ENCODE measurements around the gene FRK. TPM values are rescaled to one million over a fixed set of nuclear protein-coding genes. Genes with fewer than 3 reads are reported as not detected.
"Not testable (repeated sequence)": the region's sequence is repeated elsewhere in the genome, so short reads cannot be mapped to it uniquely, and the experiment has no call there.

Gene FRK
- polyA plus RNA-seq, 4 donors: 2.9 to 11.2 (median 5.8) TPM

DNA sequence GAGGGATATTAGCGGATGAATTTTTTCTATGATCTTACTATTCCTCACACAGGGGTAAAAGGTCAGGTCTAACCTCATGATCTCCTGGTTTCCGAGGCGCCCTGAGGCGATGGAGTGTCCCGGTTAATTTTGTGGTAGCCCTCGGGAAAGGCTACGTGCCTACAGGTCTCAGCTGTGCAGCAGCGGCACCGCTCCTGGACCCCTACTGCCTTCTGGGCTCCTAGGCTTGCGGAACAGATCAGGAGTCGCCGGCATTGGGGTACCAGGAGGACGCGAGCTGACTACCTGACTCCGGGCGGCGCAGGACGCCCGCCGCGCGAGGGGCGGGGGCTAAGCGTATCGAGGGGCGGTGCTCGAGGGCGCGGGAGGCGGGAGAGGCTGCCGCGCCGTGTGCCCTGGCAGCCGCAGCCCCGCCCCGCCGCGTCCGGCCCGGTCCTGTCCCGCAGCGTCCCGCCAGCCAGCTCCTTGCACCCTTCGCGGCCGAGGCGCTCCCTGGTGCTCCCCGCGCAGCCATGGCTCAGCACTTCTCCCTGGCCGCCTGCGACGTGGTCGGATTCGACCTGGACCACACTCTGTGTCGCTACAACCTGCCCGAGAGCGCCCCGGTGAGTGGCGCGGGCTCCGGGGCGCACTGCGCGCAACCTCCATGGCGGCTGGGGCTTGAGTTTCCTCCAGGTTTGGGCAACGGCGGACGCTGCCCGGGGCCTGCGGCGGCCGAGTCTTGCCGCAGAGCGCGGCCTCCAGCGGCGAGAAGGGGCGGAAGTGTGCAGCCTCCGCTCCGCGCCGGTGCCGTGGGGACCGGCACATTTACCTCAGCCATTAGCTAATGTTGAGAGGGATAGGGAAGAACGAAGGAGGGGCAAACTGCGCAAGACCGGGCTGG is 40.0 kb upstream of the FRK start, which contains the start of gene NT5DC1:
Gene NT5DC1 (plus strand): TSS at position 435 of the 883 bp plus-strand sequence. CDS start 78 bp downstream, at position 513.
- peak; percentile 92 to 95 for DNase-seq
- no peaks in the 10 kb centered on the region for H3K27me3 ChIP-seq (ENCODE audit: control insufficient read depth in 3 of 3, insufficient read depth in 3 of 3, low read length in 3 of 3)
- WGBS, 3 donors: 0 to 1% (median 1%) methylated on average over 66 to 87 of the region's 87 CpGs
- peak within 1 kb of the TSS; percentile 58 to 85 (median 76) for H3K4me3 ChIP-seq (ENCODE audit: low read depth in 1 of 3, low read length in 3 of 3)
- H3K4me1 ChIP-seq (ENCODE audit: control insufficient read depth in 3 of 3, insufficient read depth in 2 of 3, low read depth in 1 of 3, low read length in 2 of 3): peaks cover 10 to 26% (median 18%) of the 10 kb centered on the region in 3 donors
- peaks cover 0 to 11% of the 10 kb centered on the region in 2 donors for H3K9me3 ChIP-seq (ENCODE audit: control insufficient read depth in 2 of 2, insufficient read depth in 1 of 2, low read depth in 1 of 2, low read length in 1 of 2)
- peak within 1 kb of the TSS; percentile 91 to 99 (median 97) for H3K27ac ChIP-seq (ENCODE audit: low read depth in 1 of 3, low read length in 2 of 3)
- no peak for FAIRE-seq
- peaks cover 0 to 6% (median 0%) of the 10 kb centered on the region in 3 donors for H3K36me3 ChIP-seq (ENCODE audit: control insufficient read depth in 3 of 3, insufficient read depth in 2 of 3, low read depth in 1 of 3, low read length in 3 of 3)

- Histone ChIP-seq H3K4me1 (ENCODE audit: control insufficient read depth in 3 of 3, insufficient read depth in 2 of 3, low read depth in 1 of 3, low read length in 2 of 3) (peaks cover 7 to 16% (median 13%) of the 10 kb centered on the region in 3 donors), H3K27ac (ENCODE audit: low read depth in 1 of 3, low read length in 2 of 3) (no peak overlapping the region), H3K4me3 (ENCODE audit: low read depth in 1 of 3, low read length in 3 of 3) (no peak overlapping the region), H3K9me3 (ENCODE audit: control insufficient read depth in 2 of 2, insufficient read depth in 1 of 2, low read depth in 1 of 2, low read length in 1 of 2) (peaks cover 0 to 13% of the 10 kb centered on the region in 2 donors), H3K27me3 (ENCODE audit: control insufficient read depth in 3 of 3, insufficient read depth in 3 of 3, low read length in 3 of 3) (no peaks in the 10 kb centered on the region), H3K36me3 (ENCODE audit: control insufficient read depth in 3 of 3, insufficient read depth in 2 of 3, low read depth in 1 of 3, low read length in 3 of 3) (peaks cover 0 to 6% (median 0%) of the 10 kb centered on the region in 3 donors)
- DNase-seq: no peak
- FAIRE-seq: no peak
- WGBS, 3 donors: 78 to 88% (median 81%) methylated on average over 1 of the region's 1 CpG
Observed at GRCh38 chr6:116099036-116099435, 38.3 kb upstream of the FRK start.

DNA sequence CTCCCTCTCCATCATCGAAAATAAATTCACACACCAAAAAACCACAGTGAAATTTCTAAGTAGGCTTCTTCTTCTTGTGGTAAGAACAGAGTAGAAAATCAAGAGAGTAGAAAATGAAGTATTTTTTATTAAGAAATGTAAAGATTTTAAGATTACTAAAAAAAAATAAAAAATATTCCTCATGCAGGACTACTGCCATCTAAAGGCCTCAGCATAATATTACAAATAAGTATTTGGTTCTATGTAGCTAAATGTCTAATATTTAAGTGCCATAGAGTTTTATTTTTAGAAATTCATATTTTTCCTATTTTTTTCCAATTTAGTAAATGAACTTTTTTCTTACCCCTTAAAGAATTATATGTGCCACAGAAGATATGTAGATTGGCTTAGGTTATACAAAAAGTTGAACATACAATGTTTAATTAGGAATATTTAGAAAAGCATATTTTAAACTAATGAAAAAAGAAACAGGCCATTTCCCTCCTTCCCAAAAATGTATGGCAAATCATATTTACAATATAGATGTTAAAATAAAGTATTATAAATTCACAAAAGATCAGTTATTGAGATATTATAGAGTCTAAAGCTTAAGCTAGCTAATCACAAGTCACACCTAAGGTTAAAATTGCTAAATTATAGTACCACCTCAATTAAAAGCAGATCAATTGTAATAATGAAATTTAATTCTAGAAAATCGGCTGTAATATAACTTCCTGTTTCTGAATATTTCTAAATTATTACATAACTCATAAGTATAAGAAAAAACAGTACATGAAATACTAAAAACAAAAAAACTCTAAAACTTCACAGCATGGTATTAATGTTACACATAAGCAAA is 36.5 kb upstream of the FRK start:
- Histone ChIP-seq H3K4me3 (ENCODE audit: low read depth in 1 of 3, low read length in 3 of 3) (no peak overlapping the region), H3K4me1 (ENCODE audit: control insufficient read depth in 3 of 3, insufficient read depth in 2 of 3, low read depth in 1 of 3, low read length in 2 of 3) (peaks cover 2 to 5% (median 3%) of the 10 kb centered on the region in 3 donors), H3K9me3 (ENCODE audit: control insufficient read depth in 2 of 2, insufficient read depth in 1 of 2, low read depth in 1 of 2, low read length in 1 of 2) (peaks cover 0 to 13% of the 10 kb centered on the region in 2 donors), H3K27me3 (ENCODE audit: control insufficient read depth in 3 of 3, insufficient read depth in 3 of 3, low read length in 3 of 3) (no peaks in the 10 kb centered on the region), H3K27ac (ENCODE audit: low read depth in 1 of 3, low read length in 2 of 3) (no peak overlapping the region), H3K36me3 (ENCODE audit: control insufficient read depth in 3 of 3, insufficient read depth in 2 of 3, low read depth in 1 of 3, low read length in 3 of 3) (no peaks in the 10 kb centered on the region)
- DNase-seq (peak in 1 of 2 donors; percentile 13), FAIRE-seq (no peak)
- WGBS, 3 donors: 22 to 56% (median 34%) methylated on average over 2 of the region's 2 CpGs

DNA sequence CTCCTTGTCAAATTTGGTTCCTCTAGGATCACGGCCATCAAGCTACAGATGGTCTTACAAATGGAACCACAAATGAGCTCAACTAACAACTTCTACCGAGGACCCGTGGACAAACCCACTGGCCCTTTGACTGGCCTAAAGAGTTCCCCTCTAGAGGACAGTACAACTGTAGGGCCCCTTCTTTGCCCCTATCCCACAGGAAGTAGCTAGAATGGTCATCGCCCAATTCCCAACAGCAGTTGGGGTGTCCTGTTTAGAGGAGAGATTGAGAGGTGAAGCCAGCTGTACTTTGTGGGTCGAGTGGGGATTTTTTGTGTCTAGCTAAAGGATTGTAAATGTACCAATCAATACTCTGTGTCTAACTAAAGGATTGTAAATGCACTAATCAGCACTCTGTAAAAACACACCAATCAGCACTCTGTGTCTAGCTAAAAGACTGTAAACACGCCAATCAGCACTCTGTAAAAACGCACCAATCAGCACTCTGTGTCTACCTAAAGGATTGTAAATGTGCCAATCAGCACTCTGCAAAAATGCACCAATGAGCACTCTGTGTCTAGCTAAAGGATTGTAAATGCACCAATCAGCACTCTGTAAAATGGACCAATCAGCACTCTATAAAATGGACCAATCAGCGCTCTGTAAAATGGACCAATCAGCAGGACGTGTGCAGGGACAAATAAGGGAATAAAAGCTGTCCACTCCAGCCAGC is 35.5 kb upstream of the FRK start:
- DNase-seq; H3K27me3 ChIP-seq (ENCODE audit: control insufficient read depth in 3 of 3, insufficient read depth in 3 of 3, low read length in 3 of 3); H3K36me3 ChIP-seq (ENCODE audit: control insufficient read depth in 3 of 3, insufficient read depth in 2 of 3, low read depth in 1 of 3, low read length in 3 of 3); FAIRE-seq; H3K27ac ChIP-seq (ENCODE audit: low read depth in 1 of 3, low read length in 2 of 3); H3K4me3 ChIP-seq (ENCODE audit: low read depth in 1 of 3, low read length in 3 of 3); H3K4me1 ChIP-seq (ENCODE audit: control insufficient read depth in 3 of 3, insufficient read depth in 2 of 3, low read depth in 1 of 3, low read length in 2 of 3): not testable (repeated sequence)
- 92 to 96% (median 94%) methylated on average over 9 of the region's 9 CpGs for WGBS, 3 donors
- H3K9me3 ChIP-seq (ENCODE audit: control insufficient read depth in 2 of 2, insufficient read depth in 1 of 2, low read depth in 1 of 2, low read length in 1 of 2): peaks cover 0 to 13% of the 10 kb centered on the region in 2 donors

DNA sequence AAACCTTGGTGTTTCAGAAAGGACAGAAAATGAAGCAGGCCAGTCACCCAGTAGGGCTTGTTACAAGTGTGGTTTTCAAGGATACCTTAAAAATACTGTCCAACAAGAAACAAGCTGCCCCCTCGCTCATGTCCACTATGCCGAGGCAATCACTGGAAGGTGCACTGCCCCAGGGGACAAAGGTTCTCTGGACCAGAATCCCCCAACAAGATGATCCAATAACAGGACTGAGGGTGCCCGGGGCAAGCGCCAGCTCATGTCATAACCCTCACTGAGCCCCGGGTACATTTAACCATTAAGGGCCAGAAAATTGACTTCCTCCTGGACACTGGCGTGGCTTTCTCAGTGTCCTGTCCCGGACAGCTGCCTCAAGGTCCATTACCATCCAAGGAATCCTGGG is 33.4 kb upstream of the FRK start:
- H3K9me3 ChIP-seq (ENCODE audit: control insufficient read depth in 2 of 2, insufficient read depth in 1 of 2, low read depth in 1 of 2, low read length in 1 of 2): peaks cover 0 to 13% of the 10 kb centered on the region in 2 donors
- H3K27me3 ChIP-seq (ENCODE audit: control insufficient read depth in 3 of 3, insufficient read depth in 3 of 3, low read length in 3 of 3): no peaks in the 10 kb centered on the region
- no peak overlapping the region for H3K27ac ChIP-seq (ENCODE audit: low read depth in 1 of 3, low read length in 2 of 3)
- peaks cover 0 to 5% (median 0%) of the 10 kb centered on the region in 3 donors for H3K4me1 ChIP-seq (ENCODE audit: control insufficient read depth in 3 of 3, insufficient read depth in 2 of 3, low read depth in 1 of 3, low read length in 2 of 3)
- FAIRE-seq (no peak), DNase-seq (no peak)
- H3K4me3 ChIP-seq (ENCODE audit: low read depth in 1 of 3, low read length in 3 of 3): no peak overlapping the region
- no peaks in the 10 kb centered on the region for H3K36me3 ChIP-seq (ENCODE audit: control insufficient read depth in 3 of 3, insufficient read depth in 2 of 3, low read depth in 1 of 3, low read length in 3 of 3)
- 91 to 98% (median 95%) methylated on average over 7 of the region's 7 CpGs for WGBS, 3 donors

- WGBS, 3 donors: 73 to 91% (median 85%) methylated on average over 2 of the region's 2 CpGs
Observed at GRCh38 chr6:116090251-116090650, 29.6 kb upstream of the FRK start.

DNA sequence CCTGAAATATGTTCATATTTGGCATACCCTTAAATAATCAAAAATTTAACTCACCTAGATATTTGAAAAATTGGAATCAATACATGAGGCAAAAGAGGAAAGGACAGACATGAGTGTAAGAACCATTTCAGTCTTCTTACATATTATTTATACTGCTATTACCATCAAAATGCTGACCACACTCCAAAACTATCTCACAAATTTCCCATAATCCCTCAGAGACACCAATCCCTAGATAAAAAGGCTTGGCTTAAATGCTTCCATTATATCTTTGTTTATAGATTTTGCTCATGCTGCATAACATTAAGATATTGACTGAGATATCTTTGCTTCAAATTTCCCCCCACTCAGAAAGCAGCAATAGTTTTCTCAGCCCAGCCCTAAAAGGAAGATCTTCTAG is 28.3 kb upstream of the FRK start:
- Histone ChIP-seq H3K27ac (ENCODE audit: low read depth in 1 of 3, low read length in 2 of 3) (no peak overlapping the region), H3K4me1 (ENCODE audit: control insufficient read depth in 3 of 3, insufficient read depth in 2 of 3, low read depth in 1 of 3, low read length in 2 of 3) (no peaks in the 10 kb centered on the region), H3K4me3 (ENCODE audit: low read depth in 1 of 3, low read length in 3 of 3) (no peak overlapping the region), H3K27me3 (ENCODE audit: control insufficient read depth in 3 of 3, insufficient read depth in 3 of 3, low read length in 3 of 3) (no peaks in the 10 kb centered on the region), H3K9me3 (ENCODE audit: control insufficient read depth in 2 of 2, insufficient read depth in 1 of 2, low read depth in 1 of 2, low read length in 1 of 2) (no peaks in the 10 kb centered on the region), H3K36me3 (ENCODE audit: control insufficient read depth in 3 of 3, insufficient read depth in 2 of 3, low read depth in 1 of 3, low read length in 3 of 3) (no peaks in the 10 kb centered on the region)
- no peak for DNase-seq
- no peak for FAIRE-seq

More at GRCh38 chr6:116090251-116090650, 29.6 kb upstream of the FRK start:
- H3K36me3 ChIP-seq (ENCODE audit: control insufficient read depth in 3 of 3, insufficient read depth in 2 of 3, low read depth in 1 of 3, low read length in 3 of 3): no peaks in the 10 kb centered on the region
- no peaks in the 10 kb centered on the region for H3K27me3 ChIP-seq (ENCODE audit: control insufficient read depth in 3 of 3, insufficient read depth in 3 of 3, low read length in 3 of 3)
- no peak for FAIRE-seq
- H3K4me1 ChIP-seq (ENCODE audit: control insufficient read depth in 3 of 3, insufficient read depth in 2 of 3, low read depth in 1 of 3, low read length in 2 of 3): no peaks in the 10 kb centered on the region
- H3K27ac ChIP-seq (ENCODE audit: low read depth in 1 of 3, low read length in 2 of 3): no peak overlapping the region
- DNase-seq: no peak
- no peak overlapping the region for H3K4me3 ChIP-seq (ENCODE audit: low read depth in 1 of 3, low read length in 3 of 3)
- H3K9me3 ChIP-seq (ENCODE audit: control insufficient read depth in 2 of 2, insufficient read depth in 1 of 2, low read depth in 1 of 2, low read length in 1 of 2): no peaks in the 10 kb centered on the region
